WI38 (cell line): ENCODE results near the gene USP37.

Experiments used
- H3K4me3 ChIP-seq: 2 replicates; pipeline ENCODE4 v1.5.1; 2011; ENCODE audit warnings: low read depth, mild to moderate bottlenecking, control low read depth, low read length
- TF ChIP-seq, protein P1 (sequence below): IDR thresholded peaks from 2 replicates; pipeline ENCODE4 v1.5.1; 2012; ENCODE audit warnings: low read depth, mild to moderate bottlenecking, control low read depth, low read length

The USP37 gene

GRCh38 chr2:218474527-218474926 lies 93.6 kb downstream of the USP37 start:
- TF ChIP-seq, protein P1, sequence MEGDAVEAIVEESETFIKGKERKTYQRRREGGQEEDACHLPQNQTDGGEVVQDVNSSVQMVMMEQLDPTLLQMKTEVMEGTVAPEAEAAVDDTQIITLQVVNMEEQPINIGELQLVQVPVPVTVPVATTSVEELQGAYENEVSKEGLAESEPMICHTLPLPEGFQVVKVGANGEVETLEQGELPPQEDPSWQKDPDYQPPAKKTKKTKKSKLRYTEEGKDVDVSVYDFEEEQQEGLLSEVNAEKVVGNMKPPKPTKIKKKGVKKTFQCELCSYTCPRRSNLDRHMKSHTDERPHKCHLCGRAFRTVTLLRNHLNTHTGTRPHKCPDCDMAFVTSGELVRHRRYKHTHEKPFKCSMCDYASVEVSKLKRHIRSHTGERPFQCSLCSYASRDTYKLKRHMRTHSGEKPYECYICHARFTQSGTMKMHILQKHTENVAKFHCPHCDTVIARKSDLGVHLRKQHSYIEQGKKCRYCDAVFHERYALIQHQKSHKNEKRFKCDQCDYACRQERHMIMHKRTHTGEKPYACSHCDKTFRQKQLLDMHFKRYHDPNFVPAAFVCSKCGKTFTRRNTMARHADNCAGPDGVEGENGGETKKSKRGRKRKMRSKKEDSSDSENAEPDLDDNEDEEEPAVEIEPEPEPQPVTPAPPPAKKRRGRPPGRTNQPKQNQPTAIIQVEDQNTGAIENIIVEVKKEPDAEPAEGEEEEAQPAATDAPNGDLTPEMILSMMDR, result no peak

GRCh38 chr2:218472988-218473387 lies 95.2 kb downstream of the USP37 start:
- H3K4me3 ChIP-seq, result no peak overlapping the region
- TF ChIP-seq, protein P1, result no peak

More at GRCh38 chr2:218474527-218474926, 93.6 kb downstream of the USP37 start:
- H3K4me3 ChIP-seq, result no peak overlapping the region

- no peak overlapping the region for H3K4me3 ChIP-seq
- TF ChIP-seq, protein P1, result no peak
These were observed 96.2 kb downstream of the USP37 start for GRCh38 chr2:218471982-218472381.

DNA sequence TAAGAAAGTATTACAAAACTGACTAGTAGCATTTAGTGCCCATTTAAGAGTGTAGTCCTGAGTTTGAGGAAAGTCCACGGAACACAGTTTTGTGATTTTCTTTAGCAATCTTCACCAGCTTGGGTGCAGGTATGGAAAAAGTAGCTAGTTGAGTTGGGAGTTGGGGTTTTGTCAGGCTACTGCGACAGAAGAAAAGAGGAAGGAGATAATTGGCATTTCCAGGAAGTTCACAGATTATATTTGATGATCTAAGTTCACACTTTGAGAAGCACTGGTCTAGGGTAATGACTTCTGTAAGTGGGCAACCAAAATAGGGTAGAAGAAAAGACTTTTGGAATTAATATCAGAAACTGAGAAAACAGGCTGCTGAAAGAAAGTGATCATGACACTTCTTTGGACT lies 97.1 kb downstream of the USP37 start:
- TF ChIP-seq, protein P1, result no peak
- H3K4me3 ChIP-seq, result no peak overlapping the region

DNA sequence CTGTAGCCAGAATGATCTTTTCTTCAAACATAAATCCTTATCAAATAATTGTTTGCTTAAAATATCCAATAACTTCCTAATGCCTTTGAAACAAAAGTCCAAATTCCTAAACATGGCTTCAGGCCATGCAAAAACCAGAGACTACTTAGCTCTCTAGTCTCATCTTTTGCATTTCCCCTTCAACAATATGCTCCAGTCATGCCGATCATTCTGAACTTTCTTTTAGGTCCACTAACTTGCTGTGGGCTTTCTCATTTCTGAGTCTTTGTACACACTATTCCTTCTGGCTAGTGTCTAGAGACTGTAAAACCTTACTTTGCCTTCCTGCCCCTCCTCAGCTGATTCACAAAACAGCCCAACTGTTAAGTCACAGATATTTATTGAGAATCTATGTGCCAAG lies 97.7 kb downstream of the USP37 start:
- TF ChIP-seq, protein P1, result no peak
- H3K4me3 ChIP-seq, result no peak overlapping the region

GRCh38 chr2:218465987-218466633 lies 102.0 kb downstream of the USP37 start:
- TF ChIP-seq, protein P1, result no peak
- no peak overlapping the region for H3K4me3 ChIP-seq

GRCh38 chr2:218458598-218458997 lies 109.6 kb downstream of the USP37 start:
- TF ChIP-seq, protein P1, result no peak
- H3K4me3 ChIP-seq, result no peak overlapping the region
